ENCODE results near the gene FHAD1. TPM values are rescaled to one million over a fixed set of nuclear protein-coding genes. Genes with fewer than 3 reads are reported as not detected.

The FHAD1 gene
- total and polyA plus RNA-seq, 2 donors (not counting 3 experiments of a cell fraction or from before 2014, with no cell fraction given) = 0.04 to 0.69 TPM

GRCh38 chr1:15243275-15244043 lies 3.6 kb upstream of the FHAD1 start:
- Histone ChIP-seq H3K4me1 (ENCODE audit: control insufficient read depth, extremely low read depth, insufficient read depth, low read length) (peaks cover 3% of the 10 kb centered on the region), H3K79me2 (ENCODE audit: control insufficient read depth, insufficient read depth, low read length) (no peaks in the 10 kb centered on the region), H3K4me3 (replicated peaks in 1 of 3; ENCODE audit: insufficient read depth in 1 of 3, low read depth in 1 of 3, low read length in 3 of 3) (no peak overlapping the region), H4K20me1 (replicated peaks; ENCODE audit: control insufficient read depth, extremely low read depth, insufficient read depth, low read length) (no peaks in the 10 kb centered on the region), H3K4me2 (ENCODE audit: insufficient read depth, low read length) (no peak overlapping the region), H3K27ac (ENCODE audit: insufficient read depth, low read depth, low read length) (no peak overlapping the region), H3K27me3 (ENCODE audit: control insufficient read depth in 2 of 2, insufficient read depth in 2 of 2, low read length in 2 of 2) (peaks cover 0 to 11% of the 10 kb centered on the region in 2 experiments), H3K36me3 (ENCODE audit: control insufficient read depth in 2 of 2, extremely low read depth in 1 of 2, insufficient read depth in 2 of 2, low read length in 2 of 2) (no peaks in the 10 kb centered on the region), H3K9ac (replicated peaks; ENCODE audit: extremely low read depth, insufficient read depth, low read length) (no peak overlapping the region), H3K9me1 (replicated peaks; ENCODE audit: control insufficient read depth, extremely low read depth, insufficient read depth, low read length) (no peaks in the 10 kb centered on the region), H2AFZ (ENCODE audit: low read depth, low read length) (no peak overlapping the region), H3K9me3 (replicated peaks; ENCODE audit: control insufficient read depth, insufficient read depth, low read length) (no peaks in the 10 kb centered on the region)
- TF ChIP-seq GATA2 (IDR thresholded peaks at IDR 0.05; ENCODE audit: insufficient read depth, insufficient read length, low read depth, low read length) (no peak), FOS (IDR thresholded peaks at IDR 0.05; ENCODE audit: borderline replicate concordance, insufficient read depth, low read length) (no peak), JUN (IDR thresholded peaks at IDR 0.05; ENCODE audit: borderline replicate concordance, insufficient read depth, insufficient read length, low read depth) (no peak), MYC (IDR thresholded peaks at IDR 0.05; ENCODE audit: low read depth, low read length) (no peak), EZH2 (IDR thresholded peaks at IDR 0.05; ENCODE audit: borderline replicate concordance, low read depth, low read length, severe bottlenecking) (no peak), POLR2AphosphoS5 (IDR thresholded peaks at IDR 0.05; ENCODE audit: insufficient read depth, low read depth, low read length) (no peak), POLR2A (IDR thresholded peaks at IDR 0.05; ENCODE audit: low read depth, low read length) (no peak), CTCF (IDR thresholded peaks at IDR 0.05; ENCODE audit: extremely low read depth in 1 of 2, insufficient read depth in 1 of 2, low read depth in 1 of 2, low read length in 2 of 2) (no peak), MAX (IDR thresholded peaks at IDR 0.05; ENCODE audit: insufficient read depth, insufficient read length) (no peak)
- CTCF ChIA-PET = interaction anchor here (1.1 to 5.4 kb wide), 4 partner anchors 11 to 90 kb away, joined by 3 to 20 read pairs (median 4); partner anchors contain the start of gene TMEM51
- intact Hi-C loops (cut with micrococcal nuclease) (no loop called here), dilution Hi-C loops (cut with MboI; ENCODE audit: extremely low pct_ligation_motif_present, low sequenced_read_pairs) (no loop called here)
- FAIRE-seq (no peak), DNase-seq (ENCODE audit: low read depth, low spot score) (no peak)
- no TSS peak for BruUV-seq (replicated peaks)
- POLR2A ChIA-PET = no interaction called here

Data from endothelial cell of umbilical vein (primary cell).